Endodermal cell (in vitro differentiated cells): ENCODE measurements around the gene LIPT2. TPM values are rescaled to one million over a fixed set of nuclear protein-coding genes. Genes with fewer than 3 reads are reported as not detected.

ENCODE experiments used
- DNase-seq: peaks from one replicate; pipeline ENCODE4 v3.0.0-alpha.2; 2017
- H3K27ac ChIP-seq: 2 replicates; pipeline ENCODE4 v1.5.1; 2013; ENCODE audit warnings: mild to moderate bottlenecking, low read depth, low read length, moderate library complexity
- H3K27me3 ChIP-seq: 2 replicates; pipeline ENCODE4 v1.6.1; 2013; ENCODE audit warnings: mild to moderate bottlenecking, low read length, moderate library complexity; ENCODE audit not compliant: insufficient read depth, control insufficient read depth, poor library complexity, severe bottlenecking
- H3K36me3 ChIP-seq: 2 replicates; pipeline ENCODE4 v1.7.0; 2013; ENCODE audit warnings: mild to moderate bottlenecking, low read length, moderate library complexity; ENCODE audit not compliant: control insufficient read depth, insufficient read depth
- H3K4me1 ChIP-seq: one replicate; pipeline ENCODE4 v1.7.0; 2013; ENCODE audit warnings: low read length; ENCODE audit not compliant: control insufficient read depth, insufficient read depth
- H3K4me3 ChIP-seq: 2 replicates; pipeline ENCODE4 v1.5.1; 2013; ENCODE audit warnings: mild to moderate bottlenecking, low read length, moderate library complexity
- H3K9ac ChIP-seq: 2 replicates; pipeline ENCODE4 v1.6.1; 2013; ENCODE audit warnings: mild to moderate bottlenecking, low read length, moderate library complexity; ENCODE audit not compliant: poor library complexity, severe bottlenecking; ENCODE audit errors: extremely low read depth
- H3K9me3 ChIP-seq: 2 replicates; pipeline ENCODE4 v1.6.1; 2013; ENCODE audit warnings: mild to moderate bottlenecking, low read length, moderate library complexity; ENCODE audit not compliant: control insufficient read depth
- H3K27ac Mint-ChIP-seq: 2 replicates; pipeline ENCODE4 v1.8.0; 2020; ENCODE audit warnings: mixed read lengths
- H3K27me3 Mint-ChIP-seq: 2 replicates; pipeline ENCODE4 v1.8.0; 2021; ENCODE audit warnings: mild to moderate bottlenecking, mixed read lengths; ENCODE audit not compliant: insufficient read depth
- H3K36me3 Mint-ChIP-seq: 2 replicates; pipeline ENCODE4 v1.8.0; 2020; ENCODE audit warnings: low read depth, mixed read lengths
- H3K4me1 Mint-ChIP-seq: 2 replicates; pipeline ENCODE4 v1.8.0; 2020; ENCODE audit warnings: mixed read lengths
- H3K4me3 Mint-ChIP-seq: 2 replicates; pipeline ENCODE4 v1.8.0; 2020; ENCODE audit warnings: mild to moderate bottlenecking, moderate library complexity, mixed read lengths
- H3K9me3 Mint-ChIP-seq: 2 replicates; pipeline ENCODE4 v1.8.0; 2020; ENCODE audit warnings: mild to moderate bottlenecking, mixed read lengths
- CTCF ChIP-seq: fragments of 200-600 bp; sonication (generic); conservative IDR thresholded peaks from 2 replicates; pipeline ENCODE4 v1.5.0; 2021; ENCODE audit warnings: antibody characterized with exemption, mild to moderate bottlenecking
- WGBS, 2 experiments: methylation state at CpG; one replicate each; pipeline versions ENCODE4 v1.1.5 to v1.1.7; 2013; ENCODE audit warnings: missing lambda C conversion rate in 2 of 2, mixed read lengths in 1 of 2; ENCODE audit not compliant: insufficient coverage in 1 of 2, insufficient read length in 1 of 2; 5-methylcytosine and 5-hydroxymethylcytosine counted together
- total RNA-seq, 2 donors: library from RNA; stranded (reverse); fragmentation: NEBNext Ultra II Directional in 1 of 2; extraction: Animal tissue kit (Norgen Biotek cat#: 25700) in 1 of 2; gene quantifications; 2 replicates in 1 of 2; 3 replicates in 1 of 2; pipeline ENCODE4 v1.2.1, GENCODE V29; 2021

The LIPT2 gene
- total RNA-seq, 2 donors from 2014 or later: 6.7 to 9.4 TPM

DNA sequence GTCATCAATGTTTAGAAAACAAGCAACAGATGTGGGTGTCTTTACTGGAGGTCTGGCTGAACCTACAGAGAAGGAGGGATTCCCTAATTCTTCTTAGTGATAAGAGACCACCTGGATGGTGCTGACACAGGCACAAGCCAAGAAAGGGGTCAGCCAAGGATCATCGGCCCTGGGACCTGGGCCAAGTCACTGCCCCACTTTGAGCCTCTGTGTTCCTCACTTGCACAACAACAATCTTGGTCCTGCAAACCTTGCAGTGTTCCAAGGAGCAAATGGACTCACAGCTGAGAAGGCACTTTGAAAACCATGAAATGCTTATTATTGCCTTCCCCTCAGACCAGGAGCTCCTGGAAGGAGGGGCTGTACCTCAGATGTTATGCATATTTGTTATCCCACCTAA, 19.2 kb downstream of the LIPT2 start:
- H3K4me1 ChIP-seq: no peaks in the 10 kb centered on the region
- WGBS, 2 experiments: 94 to 100% methylated on average over 1 of the region's 1 CpG
- H3K9ac ChIP-seq: no peak overlapping the region
- H3K27ac ChIP-seq: no peak overlapping the region
- H3K36me3 ChIP-seq: no peaks in the 10 kb centered on the region
- no peak for TF ChIP-seq CTCF
- no peaks in the 10 kb centered on the region for H3K9me3 ChIP-seq
- H3K4me3 ChIP-seq: no peak overlapping the region
- Mint-ChIP-seq H3K36me3 (no peaks in the 10 kb centered on the region), H3K9me3 (no peaks in the 10 kb centered on the region), H3K27ac (no peak overlapping the region), H3K4me3 (no peak overlapping the region), H3K4me1 (peaks cover 18% of the 10 kb centered on the region), H3K27me3 (peaks cover 2% of the 10 kb centered on the region)
- no peaks in the 10 kb centered on the region for H3K27me3 ChIP-seq
- no peak for DNase-seq

- H3K4me3 Mint-ChIP-seq: no peak overlapping the region
- no peaks in the 10 kb centered on the region for H3K4me1 ChIP-seq
- H3K9me3 Mint-ChIP-seq: no peaks in the 10 kb centered on the region
- no peaks in the 10 kb centered on the region for H3K9me3 ChIP-seq
- DNase-seq: no peak
- peaks cover 2% of the 10 kb centered on the region for H3K27me3 Mint-ChIP-seq
- H3K4me1 Mint-ChIP-seq: peaks cover 18% of the 10 kb centered on the region
- H3K27ac ChIP-seq: no peak overlapping the region
- no peaks in the 10 kb centered on the region for H3K36me3 Mint-ChIP-seq
- H3K4me3 ChIP-seq: no peak overlapping the region
- no peak overlapping the region for H3K27ac Mint-ChIP-seq
- 73 to 79% methylated on average over 5 to 10 of the region's 10 CpGs for WGBS, 2 experiments
- H3K27me3 ChIP-seq: no peaks in the 10 kb centered on the region
- no peaks in the 10 kb centered on the region for H3K36me3 ChIP-seq
- TF ChIP-seq CTCF: no peak
- no peak overlapping the region for H3K9ac ChIP-seq
These were observed 19.9 kb downstream of the LIPT2 start for GRCh38 chr11:74473382-74474173.

DNA sequence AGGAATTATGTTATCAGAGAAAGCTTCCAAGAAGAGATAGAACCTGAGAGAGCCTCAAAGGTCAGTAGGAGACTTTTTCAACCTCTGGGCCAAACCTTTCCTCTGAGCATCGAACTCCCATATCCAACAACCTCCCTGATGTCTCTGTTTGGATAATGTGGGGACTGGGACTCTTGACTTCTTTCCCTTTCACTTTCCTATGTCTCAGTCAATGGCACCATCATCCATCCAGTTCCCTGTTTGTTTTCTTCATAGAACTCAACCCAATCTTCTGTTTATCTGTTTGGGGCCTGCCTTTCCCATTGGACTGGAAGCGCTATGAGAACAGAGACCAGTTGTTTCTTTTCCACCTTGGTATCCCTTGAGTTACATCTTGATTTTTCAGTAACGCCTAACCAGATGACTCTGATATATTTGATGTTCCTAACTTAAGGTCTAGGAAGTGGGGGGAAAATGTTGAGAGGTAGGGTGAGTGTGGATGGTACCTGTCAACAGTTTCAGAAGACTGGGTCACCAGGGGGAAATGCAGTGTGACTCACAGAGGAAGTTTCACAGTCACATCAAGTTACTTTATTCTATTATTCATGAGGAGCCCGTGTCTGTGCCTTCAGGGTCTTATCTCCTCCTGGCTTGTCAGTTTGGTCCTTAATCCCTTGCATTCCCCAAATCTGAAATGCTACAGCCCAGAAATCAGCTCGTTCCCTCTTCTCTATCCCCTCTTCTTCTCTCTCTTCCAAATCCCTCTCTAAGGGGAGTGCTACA, 21.7 kb downstream of the LIPT2 start:
- Histone ChIP-seq H3K27me3 (no peaks in the 10 kb centered on the region), H3K4me3 (no peak overlapping the region), H3K36me3 (no peaks in the 10 kb centered on the region), H3K4me1 (peaks cover 4% of the 10 kb centered on the region), H3K27ac (no peak overlapping the region), H3K9me3 (no peaks in the 10 kb centered on the region), H3K9ac (no peak overlapping the region)
- Mint-ChIP-seq H3K9me3 (no peaks in the 10 kb centered on the region), H3K27ac (no peak overlapping the region), H3K27me3 (peaks cover 2% of the 10 kb centered on the region), H3K4me3 (no peak overlapping the region), H3K4me1 (peaks cover 27% of the 10 kb centered on the region), H3K36me3 (no peaks in the 10 kb centered on the region)
- DNase-seq: no peak
- 74 to 87% methylated on average over 4 to 5 of the region's 5 CpGs for WGBS, 2 experiments
- no peak for TF ChIP-seq CTCF
